ENCODE results near the gene NRXN2.

GRCh38 chr11:64619196-64619595 lies 103.8 kb downstream of the NRXN2 start:
- TF ChIP-seq EZH2 (IDR thresholded peaks at IDR 0.05; ENCODE audit: borderline replicate concordance, control insufficient read depth, low read depth, low read length) (no peak), CHD4 (IDR thresholded peaks at IDR 0.05) (no peak), CTCF (IDR thresholded peaks at IDR 0.05 in 2 of 3, conservative IDR thresholded peaks at IDR 0.05 in 1 of 3; ENCODE audit: control insufficient read depth in 2 of 3, extremely low read depth in 1 of 3, insufficient read depth in 1 of 3, low read depth in 3 of 3, low read length in 3 of 3) (no peak), RAD21 (IDR thresholded peaks at IDR 0.05; ENCODE audit: insufficient read depth, low read depth, low read length) (no peak)
